Natural killer cell (primary cell): Measurements from ENCODE around the gene SAMMSON. TPM values are rescaled to one million over a fixed set of nuclear protein-coding genes. Genes with fewer than 3 reads are reported as not detected.

Source experiments
- ATAC-seq, 3 donors: fragments of 150-1000 bp in 2 of 3; fragments of 200-7000 bp in 1 of 3; cut with Tn5 transposase; 1 replicate in 1 of 3; 2 replicates in 2 of 3; pipeline ENCODE4 v1.10.0; 2021; ENCODE audit warnings: mild to moderate bottlenecking in 2 of 3, moderate library complexity in 2 of 3
- DNase-seq, 2 donors: peaks; one replicate each; pipeline versions ENCODE4 v3.0.0 to v3.0.0-alpha.2; 2013 to 2021; ENCODE audit warnings: mixed read lengths in 1 of 2
- H3K27ac ChIP-seq: one replicate; pipeline ENCODE4 v1.5.1; 2013; ENCODE audit warnings: mild to moderate bottlenecking, low read length
- H3K27me3 ChIP-seq: one replicate; pipeline ENCODE4 v1.6.1; 2013; ENCODE audit warnings: low read length; ENCODE audit not compliant: control insufficient read depth, insufficient read depth
- H3K36me3 ChIP-seq: one replicate; pipeline ENCODE4 v1.6.1; 2013; ENCODE audit warnings: low read length; ENCODE audit not compliant: control insufficient read depth, insufficient read depth
- H3K4me1 ChIP-seq: one replicate; pipeline ENCODE4 v1.6.1; 2013; ENCODE audit warnings: low read length; ENCODE audit not compliant: control insufficient read depth, insufficient read depth
- H3K4me3 ChIP-seq: one replicate; pipeline ENCODE4 v1.5.1; 2013; ENCODE audit warnings: low read length
- H3K9me3 ChIP-seq: one replicate; pipeline ENCODE4 v1.6.1; 2013; ENCODE audit warnings: low read length; ENCODE audit not compliant: control insufficient read depth, insufficient read depth
- H3K27ac Mint-ChIP-seq, 2 donors: one replicate each; pipeline ENCODE4 v1.8.0; 2022; ENCODE audit warnings: mild to moderate bottlenecking in 2 of 2, mixed read lengths in 2 of 2, moderate library complexity in 1 of 2
- H3K27me3 Mint-ChIP-seq, 2 donors: one replicate each; pipeline ENCODE4 v1.8.0; 2022; ENCODE audit warnings: low read depth in 2 of 2, mixed read lengths in 2 of 2
- H3K36me3 Mint-ChIP-seq: one replicate; pipeline ENCODE4 v1.8.0; 2022; ENCODE audit warnings: mixed read lengths
- H3K4me1 Mint-ChIP-seq, 2 donors: one replicate each; pipeline ENCODE4 v1.8.0; 2022; ENCODE audit warnings: mixed read lengths in 2 of 2
- H3K4me3 Mint-ChIP-seq: one replicate; pipeline ENCODE4 v1.8.0; 2022; ENCODE audit warnings: mild to moderate bottlenecking, moderate library complexity, mixed read lengths
- H3K9me3 Mint-ChIP-seq, 2 donors: one replicate each; pipeline ENCODE4 v1.8.0; 2022; ENCODE audit warnings: mixed read lengths in 2 of 2
- WGBS: methylation state at CpG from one replicate; pipeline ENCODE4 v1.1.7; 2013; ENCODE audit warnings: missing lambda C conversion rate; ENCODE audit not compliant: insufficient coverage; 5-methylcytosine and 5-hydroxymethylcytosine counted together
- intact Hi-C: fragments of 100-400 bp; cut with micrococcal nuclease; formaldehyde crosslinking; loops from one replicate; pipeline ENCODE4 v1.14.2; 2022
- total RNA-seq, 4 donors: library from RNA; stranded (reverse); fragments of 120-200 nt in 1 of 4; gene quantifications; one replicate each; pipeline versions ENCODE4 v1.2.3 to v1.2.4, GENCODE V29; 2013 to 2022
- TF ChIP-seq, protein P1 (sequence below): fragments of 200-600 bp; IDR thresholded peaks from one replicate; pipeline ENCODE4 v1.8.0; 2022; ENCODE audit warnings: antibody characterized with exemption

SAMMSON gene
- total RNA-seq, 3 donors from 2014 or later (not counting 1 experiment from before 2014, with no cell fraction given): not detected

- Histone ChIP-seq H3K27me3 (no peaks in the 10 kb centered on the region), H3K4me1 (no peaks in the 10 kb centered on the region), H3K36me3 (no peaks in the 10 kb centered on the region), H3K4me3 (no peak overlapping the region), H3K27ac (no peak overlapping the region), H3K9me3 (no peaks in the 10 kb centered on the region)
- ATAC-seq (no peak), DNase-seq (no peak)
- Mint-ChIP-seq H3K4me3 (no peak overlapping the region), H3K27me3 (no peaks in the 10 kb centered on the region), H3K36me3 (no peaks in the 10 kb centered on the region), H3K27ac (no peak overlapping the region), H3K9me3 (peaks cover 0 to 3% of the 10 kb centered on the region in 2 donors), H3K4me1 (no peaks in the 10 kb centered on the region)
- 52% methylated on average over 3 of the region's 3 CpGs for WGBS
- intact Hi-C loops: no loop called here
- TF ChIP-seq, protein P1, sequence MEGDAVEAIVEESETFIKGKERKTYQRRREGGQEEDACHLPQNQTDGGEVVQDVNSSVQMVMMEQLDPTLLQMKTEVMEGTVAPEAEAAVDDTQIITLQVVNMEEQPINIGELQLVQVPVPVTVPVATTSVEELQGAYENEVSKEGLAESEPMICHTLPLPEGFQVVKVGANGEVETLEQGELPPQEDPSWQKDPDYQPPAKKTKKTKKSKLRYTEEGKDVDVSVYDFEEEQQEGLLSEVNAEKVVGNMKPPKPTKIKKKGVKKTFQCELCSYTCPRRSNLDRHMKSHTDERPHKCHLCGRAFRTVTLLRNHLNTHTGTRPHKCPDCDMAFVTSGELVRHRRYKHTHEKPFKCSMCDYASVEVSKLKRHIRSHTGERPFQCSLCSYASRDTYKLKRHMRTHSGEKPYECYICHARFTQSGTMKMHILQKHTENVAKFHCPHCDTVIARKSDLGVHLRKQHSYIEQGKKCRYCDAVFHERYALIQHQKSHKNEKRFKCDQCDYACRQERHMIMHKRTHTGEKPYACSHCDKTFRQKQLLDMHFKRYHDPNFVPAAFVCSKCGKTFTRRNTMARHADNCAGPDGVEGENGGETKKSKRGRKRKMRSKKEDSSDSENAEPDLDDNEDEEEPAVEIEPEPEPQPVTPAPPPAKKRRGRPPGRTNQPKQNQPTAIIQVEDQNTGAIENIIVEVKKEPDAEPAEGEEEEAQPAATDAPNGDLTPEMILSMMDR: no peak
Observed at GRCh38 chr3:69994919-69995318, 4.6 kb upstream of the SAMMSON start.

- H3K4me3 ChIP-seq: no peak overlapping the region
- no peaks in the 10 kb centered on the region for H3K9me3 ChIP-seq
- H3K4me1 ChIP-seq: no peaks in the 10 kb centered on the region
- 86% methylated on average over 3 of the region's 3 CpGs for WGBS
- H3K36me3 Mint-ChIP-seq: no peaks in the 10 kb centered on the region
- H3K9me3 Mint-ChIP-seq: peaks cover 0 to 2% of the 10 kb centered on the region in 2 donors
- no peak for ATAC-seq
- H3K4me1 Mint-ChIP-seq: no peaks in the 10 kb centered on the region
- no peak overlapping the region for H3K4me3 Mint-ChIP-seq
- DNase-seq: no peak
- TF ChIP-seq, protein P1: no peak
- intact Hi-C loops: no loop called here
- H3K27ac ChIP-seq: no peak overlapping the region
- H3K27me3 ChIP-seq: no peaks in the 10 kb centered on the region
- no peak overlapping the region for H3K27ac Mint-ChIP-seq
- H3K36me3 ChIP-seq: no peaks in the 10 kb centered on the region
- H3K27me3 Mint-ChIP-seq: no peaks in the 10 kb centered on the region
Observed at GRCh38 chr3:69997631-69998307, 1.8 kb upstream of the SAMMSON start.

- no peaks in the 10 kb centered on the region for H3K4me1 Mint-ChIP-seq
- Histone ChIP-seq H3K4me3 (no peak overlapping the region), H3K4me1 (no peaks in the 10 kb centered on the region), H3K27me3 (no peaks in the 10 kb centered on the region), H3K36me3 (no peaks in the 10 kb centered on the region), H3K9me3 (no peaks in the 10 kb centered on the region), H3K27ac (no peak overlapping the region)
- TF ChIP-seq, protein P1: no peak
- intact Hi-C loops: no loop called here
- no peak overlapping the region for H3K4me3 Mint-ChIP-seq
- no peak overlapping the region for H3K27ac Mint-ChIP-seq
- no peaks in the 10 kb centered on the region for H3K36me3 Mint-ChIP-seq
- no peaks in the 10 kb centered on the region for H3K27me3 Mint-ChIP-seq
- DNase-seq: no peak
- 65% methylated on average over 3 of the region's 3 CpGs for WGBS
- ATAC-seq: no peak
- peaks cover 0 to 2% of the 10 kb centered on the region in 2 donors for H3K9me3 Mint-ChIP-seq
Observed at GRCh38 chr3:69998759-69999139, 784 bp upstream of the SAMMSON start.

- Mint-ChIP-seq H3K36me3 (no peaks in the 10 kb centered on the region), H3K27me3 (no peaks in the 10 kb centered on the region), H3K9me3 (peaks cover 0 to 2% of the 10 kb centered on the region in 2 donors), H3K4me1 (no peaks in the 10 kb centered on the region), H3K4me3 (no peak overlapping the region), H3K27ac (no peak overlapping the region)
- Histone ChIP-seq H3K27ac (no peak overlapping the region), H3K27me3 (no peaks in the 10 kb centered on the region), H3K4me1 (no peaks in the 10 kb centered on the region), H3K4me3 (no peak overlapping the region), H3K9me3 (no peaks in the 10 kb centered on the region), H3K36me3 (no peaks in the 10 kb centered on the region)
- WGBS: 86% methylated on average over 11 of the region's 15 CpGs
- intact Hi-C loops: no loop called here
- ATAC-seq (no peak), DNase-seq (no peak)
- TF ChIP-seq, protein P1: no peak
Observed at GRCh38 chr3:70000028-70000410, 486 bp downstream of the SAMMSON start.
